ENCODE measurements around the gene KYNU. TPM values are rescaled to one million over a fixed set of nuclear protein-coding genes. Genes with fewer than 3 reads are reported as not detected.
A peak's percentile ranks its signal among the peaks of the same experiment; 100 is the strongest.

Gene KYNU
- total RNA-seq, 1 experiment from 2014 or later = 0.37 TPM

- no peak overlapping the region for H3K18ac ChIP-seq (ENCODE audit: insufficient read length, low read depth, low read length)
Observed at GRCh38 chr2:143026411-143027054, 149.1 kb downstream of the KYNU start.

More at GRCh38 chr2:143026411-143027054, 149.1 kb downstream of the KYNU start:
- peak overlapping the region; percentile 82 for H3K4me2 ChIP-seq (ENCODE audit: insufficient read depth, insufficient read length, low read length)
- no peaks in the 10 kb centered on the region for H4K20me1 ChIP-seq (ENCODE audit: control insufficient read depth, insufficient read depth, insufficient read length)
- no peak overlapping the region for H3K9ac ChIP-seq (ENCODE audit: extremely low read depth, insufficient read length, low read length)
- no peak overlapping the region for H2BK120ac ChIP-seq (ENCODE audit: low read depth, low read length, poor library complexity, severe bottlenecking)
- H3K79me2 ChIP-seq (ENCODE audit: insufficient read depth, low read length) = no peaks in the 10 kb centered on the region
- H2AFZ ChIP-seq (ENCODE audit: low read length) = no peak overlapping the region
- Mint-ChIP-seq H3K4me3 (peak overlapping the region; percentile 59 to 73), H3K36me3 (ENCODE audit: insufficient read depth in 1 of 3, low read depth in 3 of 3) (no peaks in the 10 kb centered on the region), H3K9me3 (no peaks in the 10 kb centered on the region), H3K4me1 (peaks cover 7 to 13% of the 10 kb centered on the region in 2 experiments; a peak in 2 of 4 replicates), H3K27ac (no peak overlapping the region), H3K27me3 (ENCODE audit: low read depth) (peaks cover 17% of the 10 kb centered on the region)
- H3K23ac ChIP-seq (ENCODE audit: insufficient read length, low read depth, low read length) = no peak overlapping the region
- no peak overlapping the region for H2AK5ac ChIP-seq (ENCODE audit: insufficient read length, low read length)
- no peak overlapping the region for H3K4ac ChIP-seq (ENCODE audit: low read depth, low read length)
- no peaks in the 10 kb centered on the region for H3K23me2 ChIP-seq (ENCODE audit: insufficient read length, low read depth, low read length, poor library complexity, severe bottlenecking)
- no peak overlapping the region for H2BK20ac ChIP-seq (ENCODE audit: low read depth, low read length, poor library complexity, severe bottlenecking)
- H4K91ac ChIP-seq (ENCODE audit: insufficient read length, low read depth, low read length) = no peak overlapping the region
- no peak overlapping the region for H4K5ac ChIP-seq (ENCODE audit: insufficient read length, low read depth, low read length)
- DNase-seq = peak; percentile 58
- TF ChIP-seq, protein P1, sequence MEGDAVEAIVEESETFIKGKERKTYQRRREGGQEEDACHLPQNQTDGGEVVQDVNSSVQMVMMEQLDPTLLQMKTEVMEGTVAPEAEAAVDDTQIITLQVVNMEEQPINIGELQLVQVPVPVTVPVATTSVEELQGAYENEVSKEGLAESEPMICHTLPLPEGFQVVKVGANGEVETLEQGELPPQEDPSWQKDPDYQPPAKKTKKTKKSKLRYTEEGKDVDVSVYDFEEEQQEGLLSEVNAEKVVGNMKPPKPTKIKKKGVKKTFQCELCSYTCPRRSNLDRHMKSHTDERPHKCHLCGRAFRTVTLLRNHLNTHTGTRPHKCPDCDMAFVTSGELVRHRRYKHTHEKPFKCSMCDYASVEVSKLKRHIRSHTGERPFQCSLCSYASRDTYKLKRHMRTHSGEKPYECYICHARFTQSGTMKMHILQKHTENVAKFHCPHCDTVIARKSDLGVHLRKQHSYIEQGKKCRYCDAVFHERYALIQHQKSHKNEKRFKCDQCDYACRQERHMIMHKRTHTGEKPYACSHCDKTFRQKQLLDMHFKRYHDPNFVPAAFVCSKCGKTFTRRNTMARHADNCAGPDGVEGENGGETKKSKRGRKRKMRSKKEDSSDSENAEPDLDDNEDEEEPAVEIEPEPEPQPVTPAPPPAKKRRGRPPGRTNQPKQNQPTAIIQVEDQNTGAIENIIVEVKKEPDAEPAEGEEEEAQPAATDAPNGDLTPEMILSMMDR (conservative IDR thresholded peaks at IDR 0.05) = no peak
- H2BK5ac ChIP-seq (ENCODE audit: insufficient read length, low read length) = no peak overlapping the region
- no peak overlapping the region for H3T11ph ChIP-seq (ENCODE audit: low read length)
- H3K14ac ChIP-seq (ENCODE audit: insufficient read depth, low read length) = peak overlapping the region; percentile 51; the same call in 1 of the 2 replicates
- no peak overlapping the region for H2BK12ac ChIP-seq (ENCODE audit: insufficient read length, low read depth, low read length)
- H3K9me3 ChIP-seq (ENCODE audit: control insufficient read depth, low read depth, low read length) = no peaks in the 10 kb centered on the region
- H2BK15ac ChIP-seq (ENCODE audit: low read depth, low read length) = no peak overlapping the region
- no peak overlapping the region for H4K8ac ChIP-seq (replicated peaks; ENCODE audit: insufficient read length, low read depth, low read length)
- no peaks in the 10 kb centered on the region for H3K27me3 ChIP-seq (ENCODE audit: insufficient read depth, low read length)
- no peak overlapping the region for H3K56ac ChIP-seq (ENCODE audit: insufficient read length, low read depth, low read length)
- no peaks in the 10 kb centered on the region for H3K4me1 ChIP-seq (ENCODE audit: insufficient read depth, low read length)
- H3K27ac ChIP-seq (ENCODE audit: insufficient read length, low read depth, low read length) = no peak overlapping the region
- no peaks in the 10 kb centered on the region for H3K79me1 ChIP-seq (ENCODE audit: insufficient read depth, low read depth, low read length, poor library complexity, severe bottlenecking)
- WGBS (ENCODE audit: extremely low coverage, insufficient read length, low lambda C conversion rate) = no CpG with 5 or more reads among the region's 28 CpGs

Data from H9 (cell line).